ENCODE data around the gene RFX2.
A peak's percentile ranks its signal among the peaks of the same experiment; 100 is the strongest.
"Not testable (repeated sequence)": the region's sequence is repeated elsewhere in the genome, so short reads cannot be mapped to it uniquely, and the experiment has no call there.

The RFX2 gene

GRCh38 chr19:6110360-6110977 is at the start of gene RFX2:
RFX2 (minus strand) TSS chr19:6110500; CDS start chr19:6047496, 63,004 bp downstream.
- peak; percentile 99 for DNase-seq (ENCODE audit: low read depth)

- no peak for DNase-seq (ENCODE audit: low read depth)
Observed at GRCh38 chr19:6156033-6156432, 45.7 kb upstream of the RFX2 start.

DNA sequence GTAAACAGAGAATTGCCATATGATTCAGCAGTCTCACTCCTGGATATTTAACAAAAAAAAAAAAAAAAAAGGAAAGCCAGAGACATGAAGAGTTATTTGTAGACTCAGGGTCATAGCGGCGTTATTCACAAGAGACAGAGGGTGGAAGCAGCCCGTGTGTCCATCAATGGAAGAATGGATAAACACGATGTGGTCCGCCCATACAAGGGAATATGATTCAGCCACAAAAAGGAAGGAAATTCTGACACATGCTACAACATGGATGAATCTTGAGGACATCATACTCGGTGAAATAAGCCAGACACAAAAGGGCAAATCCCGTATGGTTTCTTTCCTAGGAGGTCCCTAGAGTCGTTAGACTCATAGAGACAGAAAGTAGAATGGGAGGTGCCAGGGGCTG is 40.0 kb upstream of the RFX2 start:
- DNase-seq (ENCODE audit: low read depth) = no peak

- DNase-seq (ENCODE audit: low read depth) = no peak
Observed at GRCh38 chr19:6141217-6141616, 30.9 kb upstream of the RFX2 start.

DNA sequence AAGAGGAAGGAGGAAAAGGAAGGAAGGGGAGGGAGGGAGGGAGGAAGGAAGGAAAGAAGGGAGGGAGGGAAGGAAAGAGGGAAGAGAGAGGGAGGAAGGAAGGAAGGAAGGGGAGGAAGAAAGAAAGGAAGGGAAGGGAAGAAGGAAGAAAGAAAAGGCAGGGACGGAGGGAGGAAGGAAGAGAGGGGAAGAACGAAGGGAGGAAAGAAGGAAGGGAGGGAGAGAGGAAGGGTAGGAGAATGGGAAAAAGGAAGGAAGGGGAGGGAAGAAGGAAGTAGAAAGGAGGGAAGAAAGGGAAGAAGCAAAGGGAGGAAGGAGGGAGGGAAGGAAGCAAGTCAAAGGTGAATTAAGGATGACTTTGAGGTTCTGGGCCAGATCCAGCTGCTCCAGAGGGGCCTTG is 28.2 kb upstream of the RFX2 start:
- DNase-seq (ENCODE audit: low read depth) = no peak

GRCh38 chr19:6138066-6138465 is 27.8 kb upstream of the RFX2 start:
- no peak for DNase-seq (ENCODE audit: low read depth)

DNA sequence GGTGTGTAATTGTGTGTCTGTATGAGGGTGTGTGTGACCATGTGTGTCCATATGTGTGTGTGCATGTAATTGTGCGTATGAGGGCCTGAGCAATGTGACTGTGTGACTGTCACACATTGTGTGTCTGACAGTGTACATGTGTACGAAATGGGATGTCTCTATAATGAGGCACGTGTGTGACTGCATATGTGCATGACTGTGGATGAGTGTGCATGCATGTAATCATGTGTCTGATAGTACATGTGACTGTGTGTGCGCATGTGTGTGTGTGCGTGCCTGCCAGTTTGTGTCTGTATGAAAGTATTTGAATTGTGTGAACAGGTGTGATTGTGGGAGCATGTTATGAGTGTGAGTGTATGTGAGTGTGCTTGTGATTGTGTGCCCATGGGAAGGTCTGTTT is 22.9 kb upstream of the RFX2 start:
- DNase-seq (ENCODE audit: low read depth) = no peak

DNA sequence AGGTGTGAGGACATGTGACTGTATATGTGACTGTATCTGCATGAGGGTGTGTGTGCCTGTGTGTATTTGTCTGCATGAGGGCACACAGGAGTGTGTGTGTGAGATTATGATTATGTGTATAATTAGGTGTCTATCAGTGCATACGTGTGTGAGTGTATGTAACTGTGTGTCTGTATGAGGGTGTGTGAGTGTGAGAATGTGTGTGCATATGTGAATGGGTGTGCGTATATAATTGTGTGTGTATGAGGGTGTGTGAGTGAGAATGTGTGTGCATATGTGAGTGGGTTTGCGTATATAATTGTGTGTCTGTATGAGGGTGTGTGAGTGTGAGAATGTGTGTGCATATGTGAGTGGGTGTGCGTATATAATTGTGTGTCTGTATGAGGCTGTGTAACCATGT is 22.2 kb upstream of the RFX2 start:
- no peak for DNase-seq (ENCODE audit: low read depth)

- DNase-seq (ENCODE audit: low read depth) = no peak
Observed at GRCh38 chr19:6127716-6128335, 17.5 kb upstream of the RFX2 start.

DNA sequence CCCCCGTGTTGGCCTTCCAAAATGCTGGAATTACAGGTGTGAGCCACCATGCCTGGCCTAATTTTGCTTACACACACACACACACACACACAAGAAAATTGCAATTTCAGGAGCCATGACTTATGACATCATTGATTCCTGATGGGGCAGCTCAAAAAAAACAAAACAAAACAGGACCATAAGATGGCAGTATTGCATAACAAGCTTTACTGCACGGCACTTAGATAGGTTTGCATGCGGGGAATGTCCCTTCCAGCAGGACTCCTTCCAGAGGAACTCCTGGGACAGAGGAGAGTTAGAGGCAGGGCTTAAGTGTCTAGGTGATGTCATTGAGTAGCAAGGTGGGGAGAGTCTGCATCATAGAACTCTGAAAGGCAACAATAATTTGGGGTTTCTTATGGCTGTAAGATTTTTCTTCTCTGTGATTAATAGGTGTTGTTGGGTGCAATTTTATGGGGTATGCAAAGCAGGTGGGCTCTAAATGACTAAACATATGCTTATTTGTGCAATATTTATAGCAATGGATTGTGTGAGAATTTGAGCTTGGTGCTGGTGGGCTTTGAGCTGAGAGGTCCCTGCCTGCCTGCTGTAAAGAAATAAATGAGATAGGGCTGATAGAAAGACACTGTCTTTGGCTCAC is 16.2 kb upstream of the RFX2 start:
- no peak for DNase-seq (ENCODE audit: low read depth)

DNA sequence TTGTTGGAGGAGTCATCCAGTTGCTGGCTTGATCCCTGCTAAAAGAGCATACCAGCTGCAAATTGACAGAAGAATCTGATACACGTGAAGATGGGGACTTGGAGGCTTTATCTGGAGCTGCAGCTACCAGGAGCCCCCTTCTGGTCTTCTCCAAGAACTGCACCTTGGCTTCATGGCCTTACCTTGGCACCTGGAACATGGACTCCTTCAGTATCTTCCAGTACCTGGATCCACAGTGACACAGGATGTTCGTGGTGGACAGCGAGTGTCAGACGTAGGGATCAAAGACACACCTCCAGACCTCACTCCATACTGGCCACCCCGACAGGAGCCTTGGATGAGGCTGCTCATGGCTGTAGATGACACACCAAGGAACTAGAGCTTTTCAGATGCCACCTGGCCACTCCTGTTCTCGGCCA is 15.3 kb upstream of the RFX2 start:
- DNase-seq (ENCODE audit: low read depth) = peak; percentile 51

DNA sequence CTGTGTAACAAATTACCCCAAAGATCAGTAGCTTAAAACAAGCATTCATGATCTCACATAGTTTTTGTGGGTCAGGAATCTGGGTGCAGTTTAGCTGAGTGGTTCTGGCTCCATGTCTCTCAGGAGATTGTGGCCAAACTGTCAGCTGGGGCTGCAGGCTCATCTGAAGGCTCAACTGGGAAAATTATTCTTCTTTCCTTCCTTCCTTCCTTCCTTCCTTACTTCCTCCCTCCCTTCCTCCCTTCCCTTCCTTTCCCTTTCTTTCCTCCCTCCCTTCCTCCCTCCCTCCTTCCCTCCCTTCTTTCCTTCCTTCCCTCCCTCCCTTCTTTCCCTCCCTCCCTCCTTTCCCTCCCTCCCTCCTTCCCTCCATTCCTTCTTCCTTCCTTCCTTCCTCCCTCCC is 8.7 kb upstream of the RFX2 start:
- no peak for DNase-seq (ENCODE audit: low read depth)

DNA sequence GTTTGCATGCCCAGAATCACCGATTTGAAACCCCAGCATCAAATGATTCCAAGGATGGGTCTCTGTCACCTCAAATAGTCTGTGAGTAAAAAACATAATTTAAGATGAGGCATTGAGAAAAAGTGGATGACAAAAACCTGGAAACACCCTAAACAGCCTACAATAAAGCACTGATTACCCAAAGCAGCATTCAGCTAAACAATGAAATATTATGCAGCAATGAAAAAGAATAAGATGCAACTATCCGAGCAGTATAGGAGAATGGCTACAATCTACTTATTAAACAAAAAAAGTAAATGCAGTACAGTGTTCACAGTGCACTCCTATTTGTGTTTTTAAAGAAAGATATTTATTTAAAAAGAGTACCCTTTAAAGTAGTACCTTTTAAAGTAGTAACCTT is 7.7 kb upstream of the RFX2 start:
- no peak for DNase-seq (ENCODE audit: low read depth)

DNA sequence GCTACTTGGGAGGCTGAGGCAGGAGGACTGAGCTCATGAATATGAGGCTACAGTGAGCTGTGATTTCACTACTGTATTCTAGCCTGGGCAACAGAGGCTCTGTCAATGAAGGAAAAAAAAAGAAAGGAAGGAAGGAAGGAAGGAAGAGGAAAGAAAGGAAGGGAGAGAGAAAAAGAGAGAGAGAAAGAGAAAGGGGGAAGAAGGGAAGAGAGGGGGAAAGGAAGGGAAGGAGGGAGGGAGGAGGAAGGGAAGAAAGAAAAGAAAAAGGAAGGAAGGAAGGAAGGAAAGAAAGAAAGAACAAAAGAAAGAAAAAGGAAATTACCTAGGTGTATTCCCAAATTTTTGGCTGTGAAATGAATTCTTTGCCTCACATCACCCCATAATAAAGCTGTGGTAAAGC is 7.2 kb upstream of the RFX2 start:
- no peak for DNase-seq (ENCODE audit: low read depth)

GRCh38 chr19:6116749-6117430 is 6.6 kb upstream of the RFX2 start:
- no peak for DNase-seq (ENCODE audit: low read depth)

GRCh38 chr19:6115992-6116391 is 5.7 kb upstream of the RFX2 start:
- no peak for DNase-seq (ENCODE audit: low read depth)

DNA sequence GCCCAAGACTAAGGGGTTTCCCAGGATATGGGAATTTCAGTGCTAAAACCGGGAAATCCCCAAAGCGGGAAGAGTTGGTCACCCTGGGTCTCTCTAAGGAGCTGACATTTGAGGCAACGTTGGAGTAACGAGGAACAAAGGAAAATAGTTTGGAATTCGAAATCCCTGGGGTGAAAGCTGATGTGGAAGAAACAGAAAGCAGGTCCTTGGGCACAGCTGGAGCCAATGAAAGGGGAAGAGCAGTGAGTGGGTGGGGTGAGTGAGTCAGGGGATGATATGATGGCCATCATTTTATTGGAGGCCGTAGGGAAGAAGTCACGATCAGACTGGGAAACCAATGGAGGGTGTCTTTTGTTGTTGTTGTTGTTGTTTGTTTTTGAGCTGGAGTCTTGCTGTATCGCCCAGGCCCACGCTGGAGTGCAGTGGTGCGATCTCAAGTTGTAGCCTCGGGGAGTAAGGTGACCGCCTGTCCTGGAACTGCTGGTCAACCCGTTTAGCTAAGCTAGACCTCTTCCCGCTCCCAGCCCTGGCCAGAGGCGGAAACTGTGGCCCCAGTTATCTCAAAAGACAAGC is 3.4 kb upstream of the RFX2 start:
- no peak for DNase-seq (ENCODE audit: low read depth)

- no peak for DNase-seq (ENCODE audit: low read depth)
Observed at GRCh38 chr19:6109947-6110346, 353 bp downstream of the RFX2 start.

DNA sequence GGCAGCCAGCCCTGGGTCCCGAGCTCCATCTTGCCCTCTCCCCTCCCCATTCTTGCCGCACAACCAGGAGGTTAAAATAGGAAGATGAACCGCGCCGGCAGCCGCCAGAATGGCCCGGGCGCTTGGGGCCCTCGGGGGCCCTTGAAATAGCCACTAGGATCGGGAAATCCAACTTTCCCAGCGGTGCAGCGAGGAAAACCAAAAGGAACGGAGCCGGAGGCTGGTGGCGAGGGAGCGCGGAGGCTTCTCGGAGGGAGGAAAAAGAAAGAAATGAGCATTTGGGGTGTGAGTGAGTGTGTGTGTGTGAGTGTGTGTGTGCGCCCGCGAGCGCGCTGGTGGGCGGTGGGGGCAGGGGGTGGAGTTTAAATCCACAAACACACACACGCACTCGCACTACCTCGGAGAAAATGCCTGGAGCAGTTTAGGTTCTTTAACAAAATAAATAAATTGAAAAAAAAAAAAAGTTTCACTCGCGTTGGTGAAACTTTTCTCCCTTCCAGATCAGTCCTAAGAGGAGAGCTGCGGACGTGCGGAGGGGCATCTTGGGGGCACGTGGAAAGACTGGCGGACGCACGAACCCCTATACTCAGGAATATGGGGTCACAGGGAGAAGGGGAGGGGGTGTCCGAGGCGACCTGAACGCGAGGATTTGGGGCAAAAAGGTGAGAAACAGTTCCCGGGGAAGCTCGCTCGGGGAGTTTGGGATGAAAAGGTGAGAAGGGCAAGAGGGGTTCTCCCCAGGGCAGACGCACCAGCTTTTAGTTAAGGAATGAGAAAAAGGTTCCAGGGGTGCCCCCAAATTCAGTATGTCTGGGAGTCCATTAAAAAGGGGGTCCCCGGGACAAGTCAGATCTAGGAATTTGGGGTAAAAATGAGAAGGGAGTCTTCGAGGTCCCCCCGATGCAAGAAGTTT is 1.3 kb downstream of the RFX2 start:
- DNase-seq (ENCODE audit: low read depth) = peak; percentile 71

DNA sequence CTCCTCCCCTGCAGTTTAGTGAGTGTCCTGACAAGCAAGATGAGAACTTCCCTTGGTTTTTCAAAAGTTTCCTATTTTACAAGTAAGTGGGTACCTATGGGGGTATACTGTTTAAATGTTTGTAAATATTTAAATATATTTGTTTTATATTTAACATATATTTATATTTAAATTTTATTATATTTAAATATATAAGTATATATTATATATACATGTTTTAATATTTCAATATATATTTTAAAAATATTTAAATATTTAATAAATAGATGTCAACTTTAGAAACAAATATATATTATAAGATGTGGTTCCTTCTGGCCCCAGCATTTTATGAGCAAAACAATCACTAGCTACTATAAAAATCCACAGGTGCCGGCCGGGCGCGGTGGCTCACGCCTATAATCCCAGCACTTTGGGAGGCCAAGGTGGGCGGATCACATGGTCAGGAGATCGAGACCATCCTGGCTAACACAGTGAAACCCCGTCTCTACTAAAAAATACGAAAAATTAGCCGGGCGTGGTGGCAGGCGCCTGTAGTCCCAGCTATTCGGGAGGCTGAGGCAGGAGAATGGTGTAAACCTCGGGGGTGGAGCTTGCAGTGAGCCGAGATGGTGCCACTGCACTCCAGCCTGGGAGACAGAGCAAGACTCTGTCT is 3.5 kb downstream of the RFX2 start:
- not testable (repeated sequence) for DNase-seq (ENCODE audit: low read depth)

- no peak for DNase-seq (ENCODE audit: low read depth)
Observed at GRCh38 chr19:6105444-6105843, 4.9 kb downstream of the RFX2 start.

Measured in stimulated activated CD4-positive, alpha-beta T cell treated with anti-CD3 and anti-CD28 coated beads, Interleukin-2, amount 100 ng/mL, for 4 hours (primary cell).